Suprapubic skin (tissue), 4 donors: Measurements from ENCODE around the gene PHLDB2. TPM values are rescaled to one million over a fixed set of nuclear protein-coding genes. Genes with fewer than 3 reads are reported as not detected.

Source experiments
- DNase-seq, 2 donors: peaks; one replicate each; pipeline ENCODE4 v3.0.0-alpha.2; 2019; ENCODE audit warnings: low spot score in 2 of 2
- H3K27ac ChIP-seq: fragments of 200-600 bp; sonication (generic); one replicate; pipeline ENCODE4 v1.5.1; 2019
- H3K27me3 ChIP-seq: fragments of 200-600 bp; sonication (generic); one replicate; pipeline ENCODE4 v1.5.1; 2019
- H3K36me3 ChIP-seq: fragments of 200-600 bp; sonication (generic); one replicate; pipeline ENCODE4 v1.5.1; 2019
- H3K4me1 ChIP-seq: fragments of 200-600 bp; sonication (generic); one replicate; pipeline ENCODE4 v1.5.1; 2019
- H3K4me3 ChIP-seq: fragments of 200-600 bp; sonication (generic); one replicate; pipeline ENCODE4 v1.5.1; 2019; ENCODE audit warnings: mild to moderate bottlenecking
- H3K9me3 ChIP-seq: fragments of 200-600 bp; sonication (generic); one replicate; pipeline ENCODE4 v1.5.1; 2019
- EP300 ChIP-seq: sonication (generic); formaldehyde crosslinking; IDR thresholded peaks from one replicate; pipeline ENCODE4 v1.6.1; 2017; ENCODE audit warnings: antibody characterized with exemption
- POLR2A ChIP-seq, 2 donors: fragments of 450-650 bp; IDR thresholded peaks; one replicate each; pipeline ENCODE4 v1.6.1; 2017; ENCODE audit warnings: antibody characterized with exemption in 2 of 2, mild to moderate bottlenecking in 2 of 2, moderate library complexity in 2 of 2
- POLR2AphosphoS5 ChIP-seq, 3 donors: sonication (generic); formaldehyde crosslinking; IDR thresholded peaks; one replicate each; pipeline ENCODE4 v1.6.1; 2017; ENCODE audit warnings: antibody characterized with exemption in 3 of 3
- WGBS: methylation state at CpG from one replicate; pipeline ENCODE4 v1.1.5; 2018; 5-methylcytosine and 5-hydroxymethylcytosine counted together
- total RNA-seq, 4 donors: library from RNA; depleted of rRNA; stranded (reverse); fragments of >200 nt; gene quantifications; one replicate each; pipeline ENCODE4 v1.1.0, GENCODE V29; 2016
- TF ChIP-seq, protein P1 (sequence below), 2 donors: fragments of 200-600 bp in 1 of 2; fragments of 450-650 bp in 1 of 2; sonication (generic) in 1 of 2; IDR thresholded peaks; one replicate each; pipeline ENCODE4 v1.5.1; 2016 to 2019; ENCODE audit warnings: antibody characterized with exemption in 2 of 2, mild to moderate bottlenecking in 1 of 2, moderate library complexity in 1 of 2

The PHLDB2 gene
- total RNA-seq, 4 donors from 2014 or later = 39.8 to 107 (median 60.7) TPM

DNA sequence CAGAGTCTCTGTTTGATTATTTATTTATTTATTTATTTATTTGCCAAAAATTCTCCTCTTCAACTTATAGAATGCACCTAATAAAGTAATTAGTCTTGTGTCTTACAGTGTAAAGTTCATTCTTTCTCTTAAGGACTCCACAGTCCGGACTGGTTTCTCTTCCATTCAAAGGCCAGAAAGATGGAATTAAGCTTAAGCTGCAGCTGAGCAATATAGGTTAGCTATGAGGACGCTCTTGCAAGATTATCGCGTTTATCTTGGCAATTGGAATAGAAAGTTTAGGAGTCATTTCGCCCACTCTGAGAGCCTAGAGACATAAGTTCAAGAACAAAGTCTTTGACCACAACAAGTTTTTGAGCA is 154.7 kb downstream of the PHLDB2 start:
- DNase-seq = no peak
- Histone ChIP-seq H3K27me3 (no peaks in the 10 kb centered on the region), H3K4me3 (no peak overlapping the region), H3K9me3 (no peaks in the 10 kb centered on the region), H3K36me3 (no peaks in the 10 kb centered on the region), H3K4me1 (peaks cover 6% of the 10 kb centered on the region), H3K27ac (no peak overlapping the region)
- TF ChIP-seq, protein P1, sequence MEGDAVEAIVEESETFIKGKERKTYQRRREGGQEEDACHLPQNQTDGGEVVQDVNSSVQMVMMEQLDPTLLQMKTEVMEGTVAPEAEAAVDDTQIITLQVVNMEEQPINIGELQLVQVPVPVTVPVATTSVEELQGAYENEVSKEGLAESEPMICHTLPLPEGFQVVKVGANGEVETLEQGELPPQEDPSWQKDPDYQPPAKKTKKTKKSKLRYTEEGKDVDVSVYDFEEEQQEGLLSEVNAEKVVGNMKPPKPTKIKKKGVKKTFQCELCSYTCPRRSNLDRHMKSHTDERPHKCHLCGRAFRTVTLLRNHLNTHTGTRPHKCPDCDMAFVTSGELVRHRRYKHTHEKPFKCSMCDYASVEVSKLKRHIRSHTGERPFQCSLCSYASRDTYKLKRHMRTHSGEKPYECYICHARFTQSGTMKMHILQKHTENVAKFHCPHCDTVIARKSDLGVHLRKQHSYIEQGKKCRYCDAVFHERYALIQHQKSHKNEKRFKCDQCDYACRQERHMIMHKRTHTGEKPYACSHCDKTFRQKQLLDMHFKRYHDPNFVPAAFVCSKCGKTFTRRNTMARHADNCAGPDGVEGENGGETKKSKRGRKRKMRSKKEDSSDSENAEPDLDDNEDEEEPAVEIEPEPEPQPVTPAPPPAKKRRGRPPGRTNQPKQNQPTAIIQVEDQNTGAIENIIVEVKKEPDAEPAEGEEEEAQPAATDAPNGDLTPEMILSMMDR (IDR thresholded peaks at IDR 0.05) = no peak
- TF ChIP-seq POLR2AphosphoS5 (IDR thresholded peaks at IDR 0.05) (no peak), POLR2A (IDR thresholded peaks at IDR 0.05) (no peak), EP300 (no peak)
- 58% methylated on average over 5 of the region's 5 CpGs for WGBS

DNA sequence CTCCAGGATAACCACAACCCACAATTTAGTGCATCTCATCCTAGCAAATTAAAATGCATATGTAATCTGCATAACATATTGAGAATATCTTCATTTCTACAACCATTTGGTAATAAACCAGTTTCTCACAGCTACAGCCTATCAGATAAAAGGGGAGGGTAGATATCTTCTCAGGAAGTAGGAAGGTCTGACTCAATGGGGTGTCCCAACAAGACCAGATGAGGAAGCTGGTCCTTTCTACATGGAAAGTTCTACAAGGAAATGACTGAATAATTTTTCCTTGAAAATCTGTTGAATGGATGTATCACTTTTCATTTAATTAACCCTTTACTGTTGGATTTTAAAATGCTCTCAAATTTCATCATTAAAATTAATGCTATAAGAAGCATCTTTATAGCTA is 158.0 kb downstream of the PHLDB2 start:
- no peak for TF ChIP-seq POLR2A (IDR thresholded peaks at IDR 0.05)
- no peak for TF ChIP-seq POLR2AphosphoS5 (IDR thresholded peaks at IDR 0.05)
- TF ChIP-seq, protein P1 (IDR thresholded peaks at IDR 0.05) = no peak
- TF ChIP-seq EP300 = no peak
- H3K4me1 ChIP-seq = peaks cover 6% of the 10 kb centered on the region
- no peaks in the 10 kb centered on the region for H3K9me3 ChIP-seq
- H3K27me3 ChIP-seq = no peaks in the 10 kb centered on the region
- no peaks in the 10 kb centered on the region for H3K36me3 ChIP-seq
- H3K27ac ChIP-seq = no peak overlapping the region
- H3K4me3 ChIP-seq = no peak overlapping the region
- no peak for DNase-seq

- Histone ChIP-seq H3K36me3 (no peaks in the 10 kb centered on the region), H3K27ac (no peak overlapping the region), H3K27me3 (no peaks in the 10 kb centered on the region), H3K9me3 (no peaks in the 10 kb centered on the region), H3K4me1 (no peaks in the 10 kb centered on the region), H3K4me3 (no peak overlapping the region)
- WGBS = 98% methylated on average over 4 of the region's 4 CpGs
- TF ChIP-seq EP300 (no peak), POLR2AphosphoS5 (IDR thresholded peaks at IDR 0.05) (no peak), POLR2A (IDR thresholded peaks at IDR 0.05) (no peak)
- TF ChIP-seq, protein P1 (IDR thresholded peaks at IDR 0.05) = no peak
- no peak for DNase-seq
These were observed 159.6 kb downstream of the PHLDB2 start for GRCh38 chr3:112018712-112019111.

DNA sequence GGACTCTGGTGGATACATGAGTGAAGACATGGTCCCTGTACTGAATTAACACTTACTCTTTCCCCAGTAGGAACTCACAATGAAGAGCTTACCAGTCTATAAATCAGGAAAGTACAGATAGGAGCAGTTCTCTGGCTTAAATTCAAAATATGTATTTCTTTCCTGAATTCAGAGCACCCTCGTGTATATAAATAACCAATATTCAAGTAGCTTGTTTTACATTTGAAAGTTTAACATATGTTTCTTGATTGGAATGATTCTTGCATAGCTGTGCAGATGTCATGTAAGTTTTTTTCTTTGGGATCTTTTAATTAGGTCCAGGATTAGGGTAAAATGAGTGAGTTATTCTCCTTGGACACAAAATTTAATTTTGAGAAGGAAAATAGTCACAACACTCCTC is 160.7 kb downstream of the PHLDB2 start:
- 55% methylated on average over 1 of the region's 1 CpG for WGBS
- Histone ChIP-seq H3K4me3 (no peak overlapping the region), H3K4me1 (no peaks in the 10 kb centered on the region), H3K36me3 (no peaks in the 10 kb centered on the region), H3K27ac (no peak overlapping the region), H3K27me3 (no peaks in the 10 kb centered on the region), H3K9me3 (no peaks in the 10 kb centered on the region)
- TF ChIP-seq POLR2A (IDR thresholded peaks at IDR 0.05) (no peak), EP300 (no peak), POLR2AphosphoS5 (IDR thresholded peaks at IDR 0.05) (no peak)
- TF ChIP-seq, protein P1 (IDR thresholded peaks at IDR 0.05) = no peak
- DNase-seq = no peak

DNA sequence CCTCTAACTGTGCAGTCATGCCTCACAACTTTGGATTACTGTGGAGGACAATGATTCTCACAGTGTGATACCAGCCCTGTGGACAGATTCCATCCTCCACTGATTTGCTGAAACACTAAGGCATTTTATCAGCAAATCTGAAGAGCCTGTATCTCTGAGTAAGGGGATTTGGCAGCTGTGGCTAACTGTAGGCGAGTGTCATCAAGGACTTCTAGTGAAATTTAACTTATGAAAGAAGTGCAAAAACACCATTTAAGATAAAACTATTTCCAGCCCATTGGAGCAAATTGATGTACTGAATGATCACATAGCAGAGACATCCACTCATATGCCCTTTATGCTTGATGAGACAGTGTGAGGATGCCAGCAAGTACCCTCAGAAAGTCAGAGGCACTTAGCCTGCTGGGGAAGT is 161.6 kb downstream of the PHLDB2 start:
- Histone ChIP-seq H3K4me1 (no peaks in the 10 kb centered on the region), H3K4me3 (no peak overlapping the region), H3K36me3 (no peaks in the 10 kb centered on the region), H3K27ac (no peak overlapping the region), H3K9me3 (no peaks in the 10 kb centered on the region), H3K27me3 (no peaks in the 10 kb centered on the region)
- TF ChIP-seq POLR2A (IDR thresholded peaks at IDR 0.05) = no peak
- TF ChIP-seq EP300 = no peak
- no peak for TF ChIP-seq POLR2AphosphoS5 (IDR thresholded peaks at IDR 0.05)
- TF ChIP-seq, protein P1 (IDR thresholded peaks at IDR 0.05) = no peak
- DNase-seq = no peak
- 83% methylated on average over 1 of the region's 1 CpG for WGBS

Other genes starting within 250 kb of the PHLDB2 start
- 1 to 10 TPM; 1.0 to 1.5 (median 1.2) TPM for gene PLCXD2, start 184.6 kb upstream of the PHLDB2 start, total RNA-seq
- gene ABHD10, start 119.8 kb downstream of the PHLDB2 start, total RNA-seq = 10 to 100 TPM; 10.7 to 17.0 (median 12.7) TPM
- under 1 TPM in 2 of 4 donors, not detected in 2; 0.60 to 0.98 TPM for gene TAGLN3, start 139.7 kb downstream of the PHLDB2 start, total RNA-seq
- 1 to 10 TPM in 1 of 4 donors, under 1 TPM in 2, not detected in 1; 0.40 to 1.0 (median 0.49) TPM for gene TMPRSS7, start 175.5 kb downstream of the PHLDB2 start, total RNA-seq
- gene C3orf52, start 227.1 kb downstream of the PHLDB2 start, total RNA-seq = 100 to 1,000 TPM in 2 of 4 donors, 10 to 100 TPM in 2; 78.8 to 183 (median 96.7) TPM